Esophagus squamous epithelium (tissue), 4 donors: ENCODE data around the gene CCDC141.

Experiments used
- POLR2A ChIP-seq, 4 donors: fragments of 450-650 bp; IDR thresholded peaks; one replicate each; pipeline ENCODE4 v1.6.1; 2017; ENCODE audit warnings: antibody characterized with exemption in 4 of 4, mild to moderate bottlenecking in 4 of 4, moderate library complexity in 3 of 4
- TF ChIP-seq, protein P1 (sequence below), 6 experiments: fragments of 450-650 bp in 4 of 6; fragments of 200-600 bp in 2 of 6; sonication (generic) in 2 of 6; IDR thresholded peaks; one replicate each; pipeline ENCODE4 v1.5.1; 2016 to 2019; ENCODE audit warnings: antibody characterized with exemption in 6 of 6, mild to moderate bottlenecking in 4 of 6, moderate library complexity in 4 of 6

DNA sequence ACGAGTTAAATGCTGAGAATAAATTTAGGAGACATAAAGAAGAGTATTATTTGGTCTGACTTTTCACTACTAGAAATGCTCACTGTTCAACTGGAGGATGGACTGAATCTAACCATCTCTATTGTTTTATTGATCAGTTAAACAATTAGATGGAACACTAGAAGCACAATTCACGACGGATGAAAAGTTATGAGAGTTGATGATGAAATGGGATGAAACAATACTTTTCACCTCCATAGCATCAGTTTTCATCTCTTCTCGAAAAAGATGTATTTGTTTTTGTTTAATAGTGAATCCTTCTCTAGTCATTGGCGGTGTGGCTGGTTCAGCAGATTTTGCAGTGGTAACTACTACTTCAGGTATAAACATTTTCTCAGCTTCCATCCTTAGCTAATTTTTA is 262.0 kb downstream of the CCDC141 start:
- TF ChIP-seq, protein P1, sequence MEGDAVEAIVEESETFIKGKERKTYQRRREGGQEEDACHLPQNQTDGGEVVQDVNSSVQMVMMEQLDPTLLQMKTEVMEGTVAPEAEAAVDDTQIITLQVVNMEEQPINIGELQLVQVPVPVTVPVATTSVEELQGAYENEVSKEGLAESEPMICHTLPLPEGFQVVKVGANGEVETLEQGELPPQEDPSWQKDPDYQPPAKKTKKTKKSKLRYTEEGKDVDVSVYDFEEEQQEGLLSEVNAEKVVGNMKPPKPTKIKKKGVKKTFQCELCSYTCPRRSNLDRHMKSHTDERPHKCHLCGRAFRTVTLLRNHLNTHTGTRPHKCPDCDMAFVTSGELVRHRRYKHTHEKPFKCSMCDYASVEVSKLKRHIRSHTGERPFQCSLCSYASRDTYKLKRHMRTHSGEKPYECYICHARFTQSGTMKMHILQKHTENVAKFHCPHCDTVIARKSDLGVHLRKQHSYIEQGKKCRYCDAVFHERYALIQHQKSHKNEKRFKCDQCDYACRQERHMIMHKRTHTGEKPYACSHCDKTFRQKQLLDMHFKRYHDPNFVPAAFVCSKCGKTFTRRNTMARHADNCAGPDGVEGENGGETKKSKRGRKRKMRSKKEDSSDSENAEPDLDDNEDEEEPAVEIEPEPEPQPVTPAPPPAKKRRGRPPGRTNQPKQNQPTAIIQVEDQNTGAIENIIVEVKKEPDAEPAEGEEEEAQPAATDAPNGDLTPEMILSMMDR (IDR thresholded peaks at IDR 0.05), result no peak
- TF ChIP-seq POLR2A (IDR thresholded peaks at IDR 0.05), result no peak
